Activated CD4-positive, alpha-beta T cell treated with anti-CD3 and anti-CD28 coated beads for 1 hour (primary cell): Measurements from ENCODE around the gene ZMYM4.
"Not testable (repeated sequence)": the region's sequence is repeated elsewhere in the genome, so short reads cannot be mapped to it uniquely, and the experiment has no call there.

Source experiments
- DNase-seq: peaks from one replicate; pipeline ENCODE4 v3.0.0-alpha.2; 2020

The ZMYM4 gene

GRCh38 chr1:35268282-35269200, at the start of gene ZMYM4:
ZMYM4 (plus strand) TSS chr1:35268709; CDS start chr1:35269047, 338 bp downstream.
- DNase-seq = peak; percentile 83

- DNase-seq = no peak
These were observed 47.5 kb upstream of the ZMYM4 start for GRCh38 chr1:35220976-35221375.

GRCh38 chr1:35222322-35223083, 46.0 kb upstream of the ZMYM4 start:
- no peak for DNase-seq

GRCh38 chr1:35223084-35223630, 45.4 kb upstream of the ZMYM4 start:
- no peak for DNase-seq

GRCh38 chr1:35226546-35226945, 42.0 kb upstream of the ZMYM4 start:
- DNase-seq = no peak

- no peak for DNase-seq
These were observed 38.7 kb upstream of the ZMYM4 start for GRCh38 chr1:35229587-35230360.

GRCh38 chr1:35231287-35231686, 37.2 kb upstream of the ZMYM4 start:
- no peak for DNase-seq

- DNase-seq = not testable (repeated sequence)
These were observed 31.7 kb upstream of the ZMYM4 start for GRCh38 chr1:35236772-35237171.

- no peak for DNase-seq
These were observed 24.8 kb upstream of the ZMYM4 start for GRCh38 chr1:35243691-35244090.

GRCh38 chr1:35247256-35247655, 21.3 kb upstream of the ZMYM4 start:
- DNase-seq = no peak

GRCh38 chr1:35253941-35254340, 14.6 kb upstream of the ZMYM4 start:
- no peak for DNase-seq

- no peak for DNase-seq
These were observed 13.2 kb upstream of the ZMYM4 start for GRCh38 chr1:35255276-35255675.

- DNase-seq = no peak
These were observed 8.9 kb upstream of the ZMYM4 start for GRCh38 chr1:35259561-35259960.

GRCh38 chr1:35261412-35262120, 6.9 kb upstream of the ZMYM4 start:
- DNase-seq = no peak

GRCh38 chr1:35264035-35264434, 4.5 kb upstream of the ZMYM4 start:
- no peak for DNase-seq

- DNase-seq = no peak
These were observed 3.6 kb upstream of the ZMYM4 start for GRCh38 chr1:35264871-35265270.

- DNase-seq = no peak
These were observed 2.2 kb upstream of the ZMYM4 start for GRCh38 chr1:35266306-35266705.

GRCh38 chr1:35269201-35269988, 886 bp downstream of the ZMYM4 start:
- no peak for DNase-seq

- DNase-seq = no peak
These were observed 1.4 kb downstream of the ZMYM4 start for GRCh38 chr1:35269989-35270289.

- no peak for DNase-seq
These were observed 2.3 kb downstream of the ZMYM4 start for GRCh38 chr1:35270836-35271235.

GRCh38 chr1:35274197-35274596, 5.7 kb downstream of the ZMYM4 start:
- no peak for DNase-seq
